Measurements from ENCODE around the gene TTC27.

The TTC27 gene

DNA sequence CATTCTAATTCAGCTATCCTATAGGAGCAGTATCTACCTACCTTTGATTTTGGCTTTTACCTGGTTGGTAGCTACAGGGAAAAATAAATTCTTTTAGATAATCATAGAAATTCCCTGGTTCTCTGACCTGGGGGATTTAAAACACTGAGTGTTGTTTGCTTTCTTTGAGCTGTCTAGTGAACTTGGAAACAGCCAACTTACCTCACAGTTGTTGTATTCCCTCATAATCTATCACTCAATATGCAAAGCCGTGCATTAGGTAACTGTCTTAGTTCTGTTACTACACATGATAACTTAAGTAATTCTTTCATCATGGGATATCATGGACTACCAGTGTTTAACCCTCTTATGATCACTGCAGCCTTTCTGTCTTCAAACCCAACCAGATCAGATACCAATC lies 127.8 kb downstream of the TTC27 start:
- DNase-seq (ENCODE audit: low read depth), result no peak

DNA sequence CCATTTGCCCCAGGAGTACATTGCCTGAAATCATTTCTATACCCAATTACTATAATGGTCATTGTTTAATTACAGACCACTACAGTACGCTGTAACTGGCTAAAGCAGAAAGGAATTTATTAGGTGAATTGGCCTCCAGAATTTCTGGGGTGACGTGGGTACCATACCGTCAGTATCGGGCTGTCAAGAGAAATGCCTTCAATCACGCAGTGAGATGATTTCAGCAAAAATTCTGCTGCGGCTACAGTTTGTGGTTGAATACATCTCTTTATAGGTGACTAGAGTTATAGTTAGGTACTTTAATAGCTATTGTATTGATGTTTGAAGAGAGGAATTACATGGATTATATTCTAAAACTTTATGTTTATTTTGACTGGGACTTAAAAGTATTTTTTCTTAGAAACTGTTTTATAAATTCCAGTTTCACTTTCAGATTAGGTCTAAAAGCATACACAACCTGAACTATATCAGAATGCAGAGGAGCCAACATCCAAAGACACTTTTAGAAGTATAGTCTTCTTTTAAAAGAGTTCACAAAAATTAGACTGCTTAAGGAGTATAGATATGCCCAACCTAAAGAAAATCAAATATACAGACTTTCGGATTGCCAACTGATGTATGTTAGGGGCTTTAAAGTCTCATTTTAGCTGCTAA lies 128.4 kb downstream of the TTC27 start:
- no peak for DNase-seq (ENCODE audit: low read depth)

DNA sequence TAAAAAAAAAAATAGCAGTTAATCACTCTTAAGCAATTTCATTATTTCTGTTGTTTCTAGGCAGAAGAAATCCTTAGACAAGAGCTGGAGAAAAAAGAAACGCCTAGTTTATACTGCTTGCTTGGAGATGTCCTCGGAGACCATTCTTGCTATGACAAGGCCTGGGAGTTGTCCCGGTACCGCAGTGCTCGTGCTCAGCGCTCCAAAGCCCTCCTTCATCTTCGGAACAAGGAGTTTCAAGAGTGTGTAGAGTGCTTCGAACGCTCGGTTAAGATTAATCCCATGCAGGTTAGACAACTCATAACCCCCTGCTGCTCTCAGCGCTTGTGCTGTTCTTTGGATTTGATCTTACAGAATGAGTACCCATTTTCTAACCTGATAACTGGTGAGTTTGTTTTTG lies 130.4 kb downstream of the TTC27 start:
- no peak for DNase-seq (ENCODE audit: low read depth)

DNA sequence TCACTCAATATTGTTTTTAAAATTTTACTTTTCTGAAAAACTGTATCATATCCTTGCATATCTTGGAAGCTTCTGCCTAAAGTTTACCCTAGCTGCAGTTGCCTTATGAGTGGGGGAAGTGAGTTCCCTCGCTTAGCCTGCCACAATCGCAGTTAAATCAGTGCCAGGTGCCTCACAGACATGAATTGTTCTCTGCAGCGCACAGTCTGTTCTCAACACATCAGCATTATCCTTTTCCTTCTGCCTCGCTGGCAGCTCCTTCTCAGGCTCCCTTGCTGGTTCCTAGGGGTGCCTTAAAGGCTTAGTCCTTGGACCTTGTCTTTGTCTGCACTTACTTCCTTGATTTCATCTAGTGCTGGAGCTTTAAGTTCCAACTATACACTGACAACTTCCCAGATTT lies 132.8 kb downstream of the TTC27 start:
- no peak for DNase-seq (ENCODE audit: low read depth)

DNA sequence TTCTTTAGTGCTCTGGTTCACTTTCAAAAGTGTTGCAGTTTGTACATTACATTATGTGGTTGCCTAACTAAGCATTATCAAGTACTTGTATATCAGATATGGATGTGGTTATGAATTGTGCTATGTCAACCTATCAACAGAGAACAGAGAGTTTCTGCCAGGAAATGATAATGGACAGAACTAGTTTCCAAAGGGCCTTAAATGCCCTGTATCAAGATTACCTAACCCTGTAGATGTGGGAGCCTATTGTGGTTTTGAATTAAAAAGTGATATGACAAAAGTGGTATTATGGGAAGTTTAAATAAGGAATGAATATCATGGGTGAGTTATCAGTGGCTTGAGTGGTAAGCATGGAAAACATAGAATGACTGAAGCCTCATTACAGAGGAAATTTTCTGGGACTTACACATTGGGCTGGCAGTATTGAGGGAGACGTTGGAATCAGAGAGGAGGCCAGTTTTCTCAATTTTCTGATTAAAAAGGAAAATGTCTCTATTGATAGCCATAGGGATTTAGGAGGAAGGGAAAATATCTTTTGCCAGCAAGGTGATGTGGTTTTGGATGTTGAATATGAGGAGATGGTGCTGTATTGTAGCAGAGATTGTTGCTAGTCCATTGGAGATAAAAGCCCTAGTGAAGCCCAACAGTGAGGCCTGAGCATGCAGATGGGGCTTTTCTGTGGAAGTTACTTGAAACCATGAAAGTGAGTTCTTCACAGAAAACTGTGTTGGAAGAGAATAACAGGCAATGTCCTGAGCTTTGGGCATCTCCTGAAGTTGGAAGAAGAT lies 140.7 kb downstream of the TTC27 start:
- DNase-seq (ENCODE audit: low read depth), result no peak

DNA sequence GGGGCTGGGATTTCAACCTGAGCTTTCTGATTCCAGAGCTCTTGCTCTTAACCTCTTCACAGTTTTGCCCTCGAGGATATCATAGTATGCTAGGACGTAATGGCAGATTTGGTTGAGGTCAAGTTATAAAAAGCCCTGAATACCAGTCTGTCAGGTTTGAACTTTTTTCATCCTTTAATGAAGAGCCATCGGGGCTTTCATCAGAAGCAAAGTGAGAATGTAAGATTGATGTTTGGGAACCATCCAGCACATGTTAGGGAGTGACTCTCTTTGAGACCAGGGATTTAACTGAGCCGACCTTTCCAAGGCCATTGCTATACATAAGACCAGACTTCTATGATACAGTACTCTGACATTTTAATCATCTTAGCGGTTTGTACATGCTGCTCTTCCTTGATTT lies 142.5 kb downstream of the TTC27 start:
- DNase-seq (ENCODE audit: low read depth), result no peak

DNA sequence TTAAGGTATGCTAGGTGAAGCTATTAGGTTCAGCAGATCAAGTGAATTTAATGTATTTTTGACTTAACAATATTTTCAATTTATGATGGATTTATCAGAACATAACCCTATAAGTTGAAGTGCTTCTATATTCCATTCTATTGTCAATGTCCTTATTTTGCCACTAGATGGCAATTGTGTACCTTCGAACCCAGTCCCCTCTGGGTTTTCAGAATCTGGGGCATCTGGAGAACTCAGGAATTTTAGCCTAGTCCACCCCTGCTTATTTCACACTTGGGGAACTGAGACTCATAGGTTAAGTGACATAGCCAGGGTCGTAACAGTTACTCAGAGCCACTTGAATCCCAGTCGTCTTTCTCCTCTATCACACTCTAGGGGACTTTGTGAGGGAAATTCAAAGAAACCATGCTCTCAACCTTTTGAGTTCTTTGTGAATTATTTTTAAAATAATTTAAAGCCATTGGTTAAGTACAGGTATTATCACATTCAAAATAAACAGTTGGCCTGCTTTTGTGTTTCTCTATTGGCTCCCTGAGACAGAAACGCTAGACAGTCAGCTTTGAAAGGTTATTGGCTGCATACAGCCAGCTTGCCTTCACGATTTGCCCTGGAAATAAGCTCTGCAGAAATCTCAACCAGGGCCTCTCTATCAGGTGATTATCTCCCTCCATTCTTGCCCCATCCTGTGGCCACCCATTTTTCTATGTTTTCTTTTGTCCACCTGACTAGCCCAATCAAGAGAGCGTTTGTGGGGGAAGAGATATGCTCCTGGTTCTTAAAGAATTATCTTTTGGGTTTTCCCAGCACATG lies 145.0 kb downstream of the TTC27 start:
- DNase-seq (ENCODE audit: low read depth), result no peak

DNA sequence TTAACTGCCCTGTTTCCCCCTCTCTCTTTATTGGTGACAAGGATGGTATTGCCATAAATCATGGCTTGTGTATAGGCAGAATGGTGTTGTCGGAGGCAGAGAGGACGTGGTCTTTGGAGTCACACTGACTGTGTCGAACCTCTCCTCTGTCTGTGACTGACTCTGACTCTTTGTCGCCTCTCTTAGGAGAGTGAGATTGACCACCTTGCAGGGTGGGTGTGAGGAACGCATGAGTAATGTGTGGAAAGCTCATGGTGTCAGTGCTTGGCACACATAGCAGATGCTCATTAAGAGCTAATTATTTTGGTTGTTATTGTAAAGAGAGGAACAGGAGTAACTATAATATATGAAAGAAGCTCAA lies 145.6 kb downstream of the TTC27 start:
- DNase-seq (ENCODE audit: low read depth), result no peak

DNA sequence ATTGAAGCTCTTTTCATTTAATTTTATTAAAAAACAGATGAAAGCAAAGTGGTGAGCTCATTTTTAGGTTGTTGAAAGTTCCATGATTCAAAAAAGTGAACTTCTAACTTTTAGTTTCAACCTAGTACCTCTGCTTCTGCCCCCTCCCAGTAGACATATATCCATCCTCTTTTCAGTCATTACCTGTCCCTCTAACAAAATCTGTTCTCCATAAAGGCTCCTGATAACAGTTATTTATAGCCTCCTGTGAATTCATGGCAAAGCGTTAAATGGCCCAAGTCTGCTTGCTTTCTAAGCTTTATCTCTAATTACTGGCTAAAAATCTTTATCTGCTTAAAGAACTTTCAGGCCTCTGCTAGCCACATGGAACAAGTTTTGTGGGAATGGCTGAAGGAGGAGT lies 148.1 kb downstream of the TTC27 start:
- no peak for DNase-seq (ENCODE audit: low read depth)

DNA sequence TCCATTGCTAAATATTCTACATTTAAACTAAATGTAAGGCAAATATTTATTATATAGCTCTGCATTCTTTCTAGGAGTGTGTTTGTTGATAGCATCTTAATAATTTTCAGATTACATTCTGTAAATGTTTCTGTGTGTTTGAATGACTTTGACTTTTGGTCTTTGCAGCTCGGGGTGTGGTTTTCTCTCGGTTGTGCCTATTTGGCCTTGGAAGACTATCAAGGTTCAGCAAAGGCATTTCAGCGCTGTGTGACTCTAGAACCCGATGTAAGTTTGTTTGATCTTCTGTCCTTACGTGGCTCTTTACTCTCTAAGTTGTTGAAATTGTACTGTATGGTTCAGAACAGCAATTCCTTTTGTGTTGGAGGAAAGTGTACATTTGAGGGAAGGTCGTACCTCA lies 149.9 kb downstream of the TTC27 start:
- no peak for DNase-seq (ENCODE audit: low read depth)

DNA sequence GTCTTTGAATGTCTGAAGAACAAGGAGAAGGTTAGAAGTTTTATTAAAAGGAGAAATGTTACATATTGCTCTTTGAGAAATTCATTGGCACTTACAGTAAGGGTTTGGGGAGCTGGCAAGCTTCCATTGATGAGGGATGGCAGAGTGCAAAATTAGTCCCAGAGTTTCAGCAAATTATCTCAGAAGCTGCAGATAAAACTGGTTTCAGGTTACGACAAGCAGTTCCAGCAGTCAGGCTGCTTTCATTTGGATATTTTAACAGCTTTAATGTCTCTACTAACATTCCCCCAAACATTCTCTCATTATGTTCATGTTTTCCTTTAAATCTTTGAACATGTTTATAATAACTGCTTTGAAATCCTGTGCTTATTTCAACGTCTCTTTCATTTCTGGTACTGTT lies 153.1 kb downstream of the TTC27 start:
- DNase-seq (ENCODE audit: low read depth), result no peak

DNA sequence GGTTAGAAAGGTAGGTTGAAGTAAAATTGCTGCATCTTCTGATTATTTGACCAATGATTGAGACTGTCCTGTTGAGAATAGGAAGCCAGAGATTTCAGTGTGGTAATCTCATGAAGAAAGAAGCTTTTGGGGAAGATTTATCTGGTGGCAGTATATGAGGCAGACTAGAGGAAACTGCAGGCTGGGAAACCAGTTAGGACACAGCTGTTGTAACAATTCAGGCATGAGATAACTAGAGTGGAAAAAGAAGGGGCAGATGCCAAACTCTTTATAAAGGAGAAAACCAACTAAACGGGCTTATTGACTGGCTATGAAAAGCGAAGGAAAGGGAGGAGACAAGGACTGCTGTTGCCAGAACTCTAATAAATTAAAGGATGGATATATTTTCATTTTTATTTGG lies 155.6 kb downstream of the TTC27 start:
- no peak for DNase-seq (ENCODE audit: low read depth)

DNA sequence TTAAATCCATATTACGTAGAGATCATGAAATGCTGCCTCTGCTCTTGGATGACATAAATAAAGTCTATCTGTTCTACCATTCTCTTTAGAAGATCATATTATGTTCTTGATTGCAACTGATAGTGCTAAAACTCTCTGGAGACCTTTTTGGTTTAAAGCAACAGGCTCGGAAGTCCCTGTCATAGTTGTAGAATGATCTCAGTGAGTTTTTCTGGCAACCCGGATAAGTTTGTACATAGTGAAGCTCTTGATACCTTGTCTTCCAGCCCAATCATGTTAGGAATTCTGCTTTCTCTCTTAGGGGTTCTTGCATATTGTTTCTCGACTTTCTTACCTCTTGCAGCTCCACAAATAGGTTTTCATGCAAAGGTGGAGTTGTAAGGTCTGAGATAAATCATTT lies 156.1 kb downstream of the TTC27 start:
- no peak for DNase-seq (ENCODE audit: low read depth)

DNA sequence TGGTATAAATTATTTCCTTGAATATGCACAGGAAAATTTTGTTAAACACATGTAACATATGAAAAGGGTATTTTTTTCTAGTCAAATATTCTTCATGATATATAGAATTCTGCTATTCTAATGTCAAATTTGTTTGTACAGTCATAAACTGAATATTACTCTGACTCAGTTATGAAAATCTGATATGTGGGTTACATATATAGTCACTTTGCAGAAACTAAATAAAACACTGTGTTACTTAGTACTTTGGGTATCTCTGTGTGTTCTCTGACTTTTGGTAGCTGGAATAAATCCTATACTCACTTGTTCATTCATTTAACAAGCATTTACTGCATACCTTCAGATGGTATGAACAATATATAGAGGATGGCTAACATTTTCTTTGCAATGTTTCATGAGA lies 159.4 kb downstream of the TTC27 start:
- no peak for DNase-seq (ENCODE audit: low read depth)

DNA sequence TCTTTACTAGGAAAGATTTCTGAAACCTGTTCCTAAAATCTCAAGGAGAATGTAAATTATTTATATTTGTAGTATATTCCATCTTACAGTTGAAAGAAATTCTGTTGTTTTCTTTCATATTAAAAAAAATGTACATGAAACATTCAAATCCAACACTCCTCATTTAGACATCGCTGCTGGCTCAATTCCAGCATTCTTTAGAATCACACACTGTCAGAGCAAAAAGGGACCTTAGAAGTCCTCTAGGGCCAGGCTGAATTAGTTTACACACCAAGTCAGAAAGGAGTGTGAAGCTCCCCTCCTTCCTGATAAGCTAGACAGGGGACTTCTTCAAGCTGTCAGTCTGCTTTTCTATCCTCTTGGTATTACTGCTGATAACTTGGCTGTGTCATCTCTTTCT lies 160.3 kb downstream of the TTC27 start:
- no peak for DNase-seq (ENCODE audit: low read depth)

DNA sequence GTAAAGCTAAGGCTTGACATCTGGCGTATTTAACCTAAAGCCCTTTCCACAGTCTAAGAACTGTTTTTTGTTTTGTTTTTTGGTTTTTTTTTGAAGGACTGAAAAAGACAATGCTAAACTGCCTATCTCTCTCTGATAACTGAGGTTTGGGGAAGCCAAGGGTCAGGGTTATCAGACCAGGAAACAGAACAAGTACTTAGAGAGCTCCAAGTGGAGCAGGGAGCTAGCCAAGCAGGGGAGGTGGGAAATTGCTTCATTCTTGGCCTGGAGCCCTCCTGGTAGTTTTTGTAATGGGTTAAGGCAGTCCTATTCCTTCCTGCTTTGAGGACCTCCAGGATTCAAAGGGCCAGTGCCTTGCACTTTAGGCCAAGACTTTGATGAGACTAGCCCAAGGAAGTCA lies 164.6 kb downstream of the TTC27 start:
- no peak for DNase-seq (ENCODE audit: low read depth)

DNA sequence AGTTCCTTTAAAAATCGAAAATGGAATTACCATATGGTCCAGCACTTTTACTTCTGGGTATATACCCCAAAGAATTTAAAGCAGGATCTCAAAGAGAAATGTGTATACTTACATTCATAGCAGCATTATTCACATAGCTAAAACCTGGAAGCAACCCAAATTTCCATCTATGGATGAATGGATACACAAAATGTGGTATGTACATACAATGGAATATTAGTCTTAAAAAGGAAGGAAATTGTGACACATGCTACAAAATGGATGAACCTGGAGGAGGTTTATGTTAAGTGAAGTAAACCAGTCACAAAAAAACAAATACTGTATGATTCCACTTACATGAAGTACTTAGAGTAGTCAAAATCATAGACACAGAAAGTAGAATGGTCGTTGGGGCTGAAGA lies 171.0 kb downstream of the TTC27 start:
- no peak for DNase-seq (ENCODE audit: low read depth)

DNA sequence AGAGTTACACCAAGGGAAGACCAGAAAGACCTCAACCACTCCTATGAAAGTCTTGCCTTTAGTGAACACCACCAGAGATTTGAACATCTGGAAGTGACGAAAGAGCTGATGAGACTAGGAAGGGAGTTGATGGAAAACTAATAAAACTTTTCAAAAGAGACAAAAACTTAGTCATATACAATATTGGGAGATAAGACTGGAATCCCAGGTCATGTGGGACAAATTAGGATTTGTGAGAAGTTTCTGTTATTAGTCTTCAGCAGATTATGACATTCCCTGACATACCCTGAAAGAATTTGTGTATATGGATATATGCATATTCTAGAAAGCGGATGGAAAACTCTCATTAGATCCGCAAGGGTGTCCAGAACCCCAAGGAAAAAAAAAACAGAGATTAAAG lies 173.9 kb downstream of the TTC27 start:
- DNase-seq (ENCODE audit: low read depth), result no peak

DNA sequence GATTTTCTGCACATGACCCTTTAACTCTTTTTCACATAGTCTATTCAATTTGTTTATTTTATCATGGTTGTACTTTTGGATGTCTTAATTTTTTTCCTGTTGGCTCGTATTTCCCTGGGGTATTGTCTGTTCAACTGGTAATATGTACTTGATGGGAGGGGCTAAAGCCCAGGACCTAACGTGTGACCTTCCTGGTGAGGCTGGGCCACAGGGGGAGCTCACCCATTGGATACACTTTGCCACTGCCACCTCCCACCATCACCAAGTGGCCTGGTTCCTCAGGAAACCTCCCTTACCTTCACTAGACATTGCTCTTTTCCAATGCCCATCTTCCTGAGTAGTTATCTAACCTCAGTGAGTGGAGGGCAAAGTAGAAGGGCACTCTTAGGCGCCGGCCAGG lies 175.0 kb downstream of the TTC27 start:
- DNase-seq (ENCODE audit: low read depth), result no peak

DNA sequence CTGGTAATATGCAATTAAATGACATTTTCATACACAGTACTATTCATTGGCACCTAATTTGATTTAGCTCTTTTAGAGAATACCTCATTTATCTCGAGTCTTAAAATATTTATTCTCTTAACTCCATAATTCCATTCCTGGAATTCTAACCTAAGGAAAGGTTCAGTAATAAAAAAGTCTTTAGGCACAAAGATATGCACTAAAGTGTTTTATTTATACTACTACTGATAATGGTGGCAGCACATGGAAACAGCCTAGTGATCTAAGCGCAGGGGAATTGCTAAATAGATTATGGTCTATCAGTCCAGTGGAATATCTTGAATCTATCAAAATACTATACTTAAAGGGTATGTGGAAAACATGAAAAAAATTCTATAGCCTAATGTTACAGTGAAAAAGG lies 176.4 kb downstream of the TTC27 start:
- no peak for DNase-seq (ENCODE audit: low read depth)

DNA sequence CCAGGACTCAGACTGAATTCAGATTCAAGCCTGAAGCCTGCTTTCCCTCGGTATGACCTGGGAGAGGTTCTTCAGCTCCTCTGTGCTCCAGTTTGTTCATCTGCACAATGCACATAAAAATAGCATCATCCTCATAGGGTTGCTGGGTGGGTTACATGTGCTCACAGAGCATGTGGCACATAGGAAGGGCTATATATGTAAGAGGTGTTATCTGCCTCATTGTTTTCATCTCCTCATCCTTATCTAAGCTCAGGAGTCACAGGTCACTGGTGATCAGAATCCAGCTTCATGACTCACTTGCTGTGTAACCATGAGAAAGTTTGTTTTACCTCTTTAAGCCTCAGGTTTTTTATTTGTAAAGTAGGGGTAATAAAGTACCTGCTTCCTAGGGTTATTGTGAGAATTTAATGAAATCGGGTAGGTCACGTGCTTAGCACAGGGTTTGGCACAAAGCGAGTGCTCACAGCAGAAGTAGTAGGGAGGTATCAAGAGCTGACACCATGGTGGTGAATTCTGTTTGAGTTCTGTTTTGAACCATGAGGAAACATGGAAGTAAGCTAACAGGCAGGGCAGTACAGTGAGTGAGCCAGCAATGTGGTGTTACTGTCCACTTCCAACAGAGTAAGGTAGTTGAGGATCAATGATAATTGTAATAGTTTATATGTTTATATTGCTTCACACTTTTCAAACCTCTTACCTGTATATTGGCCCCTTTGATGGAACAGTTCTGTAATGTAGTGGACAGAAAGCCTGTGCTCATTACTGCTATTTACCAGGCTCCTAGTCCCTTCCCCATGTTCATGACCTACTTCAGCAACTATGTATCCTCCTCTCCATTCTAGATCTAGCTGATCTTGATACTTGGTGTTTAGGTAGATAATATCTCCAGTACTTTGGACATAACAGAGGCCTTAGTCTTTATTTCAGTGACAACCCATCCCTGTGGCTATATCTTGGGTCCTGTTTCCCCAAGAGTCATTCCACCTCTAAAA lies 177.6 kb downstream of the TTC27 start:
- DNase-seq (ENCODE audit: low read depth), result no peak

DNA sequence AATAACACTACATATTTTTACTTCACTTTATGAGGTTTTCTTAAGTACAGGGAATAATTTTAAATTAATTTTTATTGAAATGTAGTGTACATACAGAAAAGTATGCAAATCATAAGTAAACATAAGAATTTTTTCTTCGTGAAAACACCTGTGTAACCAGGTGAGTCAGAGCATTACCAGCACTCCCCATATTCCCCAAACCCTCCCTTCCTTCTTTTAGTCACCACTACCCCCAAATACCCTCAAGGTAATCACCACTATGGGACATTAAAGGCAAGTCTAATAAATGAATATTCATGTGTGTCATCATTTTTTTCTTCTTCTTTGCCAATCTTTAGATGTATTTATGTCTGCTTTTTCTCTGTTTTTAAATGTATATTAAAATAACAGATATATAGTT lies 179.0 kb downstream of the TTC27 start:
- DNase-seq (ENCODE audit: low read depth), result no peak

Data from stimulated activated CD8-positive, alpha-beta memory T cell treated with anti-CD3 and anti-CD28 coated beads, Interleukin-12 subunit alpha, Interleukin-12 subunit beta, amount 100 ng/mL, for 1 hour (primary cell).